Thyroid gland (tissue), 4 donors: ENCODE measurements around the gene CDC34.

Source experiments
- CTCF ChIP-seq, 6 experiments: fragments of 200-600 bp in 3 of 6; fragments of 450-650 bp in 3 of 6; sonication (generic) in 3 of 6; IDR thresholded peaks; one replicate each; pipeline ENCODE4 v1.5.1; 2016 to 2019; ENCODE audit warnings: antibody characterized with exemption in 6 of 6, mild to moderate bottlenecking in 2 of 6, inconsistent platforms in 1 of 6, moderate library complexity in 1 of 6
- POLR2A ChIP-seq, 2 donors: fragments of 450-650 bp; IDR thresholded peaks; one replicate each; pipeline ENCODE4 v1.6.1; 2017; ENCODE audit warnings: antibody characterized with exemption in 2 of 2, mild to moderate bottlenecking in 2 of 2, moderate library complexity in 1 of 2

GRCh38 chr19:588093-588740 is 56.7 kb downstream of the CDC34 start:
- TF ChIP-seq CTCF (IDR thresholded peaks at IDR 0.05) = peak in 2 of 6 experiments; percentile 11 to 25
- TF ChIP-seq POLR2A (IDR thresholded peaks at IDR 0.05) = no peak
